Tibial nerve (tissue), 4 donors: ENCODE data around the gene PSMA5.

Experiments used
- CTCF ChIP-seq, 5 experiments: fragments of 200-600 bp in 3 of 5; fragments of 450-650 bp in 2 of 5; sonication (generic) in 3 of 5; IDR thresholded peaks; one replicate each; pipeline ENCODE4 v1.5.1; 2016 to 2019; ENCODE audit warnings: antibody characterized with exemption in 5 of 5, mild to moderate bottlenecking in 3 of 5, moderate library complexity in 2 of 5
- EP300 ChIP-seq, 2 donors: sonication (generic); formaldehyde crosslinking; IDR thresholded peaks; one replicate each; pipeline ENCODE4 v1.6.1; 2017; ENCODE audit warnings: antibody characterized with exemption in 2 of 2, mild to moderate bottlenecking in 1 of 2

DNA sequence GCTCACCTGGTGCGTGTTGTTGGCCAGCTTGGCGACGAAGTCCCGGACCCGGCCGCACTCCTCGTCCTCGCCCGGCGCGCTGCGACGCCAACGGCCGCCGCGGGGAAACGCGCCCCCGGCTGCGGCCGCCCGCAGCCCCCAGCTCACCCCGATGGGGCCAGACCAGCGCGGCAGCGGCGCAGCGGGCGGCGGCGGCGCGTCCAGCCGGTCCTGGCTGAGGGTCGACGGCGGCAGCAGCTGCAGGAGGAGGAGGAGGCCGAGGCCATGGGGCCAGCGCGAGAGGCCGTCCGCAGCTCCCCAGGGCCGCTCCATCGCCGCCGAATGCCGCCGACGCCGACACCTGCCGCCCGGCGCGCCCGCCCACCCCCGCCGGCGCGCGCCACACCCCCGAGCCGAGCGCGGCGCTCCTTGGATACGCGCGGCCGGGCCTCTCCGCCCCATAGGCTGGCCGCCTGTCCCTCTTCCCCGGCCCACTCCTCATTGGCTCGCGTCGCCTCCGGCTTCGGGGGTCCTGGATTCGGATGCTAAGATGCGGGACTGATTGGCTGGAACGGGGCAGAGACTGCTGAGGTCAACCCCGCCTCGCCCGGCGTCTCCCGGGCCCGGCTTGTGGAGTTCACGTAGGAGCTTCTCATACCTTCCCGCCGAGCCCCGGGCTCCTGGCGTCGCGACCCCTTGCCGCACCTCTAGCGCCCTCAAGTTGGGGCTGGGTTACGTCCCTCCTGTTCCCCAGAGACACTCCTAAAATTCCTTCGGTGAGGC, 28.5 kb downstream of the PSMA5 start, which contains the start of gene SORT1:
- TF ChIP-seq CTCF (IDR thresholded peaks at IDR 0.05): peak in 3 of 5 experiments; percentile 12 to 46 (median 43)
- peak; percentile 28 to 59 for TF ChIP-seq EP300 (IDR thresholded peaks at IDR 0.05)
